Body of pancreas (tissue), 4 donors: ENCODE data around the gene MUSK. TPM values are rescaled to one million over a fixed set of nuclear protein-coding genes. Genes with fewer than 3 reads are reported as not detected.
"Not testable (repeated sequence)": the region's sequence is repeated elsewhere in the genome, so short reads cannot be mapped to it uniquely, and the experiment has no call there.

Experiments
- ATAC-seq: fragments of 150-250 bp; one replicate; pipeline ENCODE4 v1.9.1; 2016
- DNase-seq, 4 donors: peaks; one replicate each; pipeline ENCODE4 v3.0.0-alpha.2; 2019
- H3K27ac ChIP-seq, 4 donors: fragments of 200-600 bp; sonication (generic); 1 replicate in 3 of 4; 2 replicates in 1 of 4; pipeline versions ENCODE4 v1.5.1 to v1.6.1; 2016 to 2019; ENCODE audit warnings: mild to moderate bottlenecking in 1 of 4, mixed read lengths in 1 of 4, moderate library complexity in 1 of 4
- H3K27me3 ChIP-seq, 2 donors: fragments of 200-600 bp; sonication (generic); one replicate each; pipeline ENCODE4 v1.6.0; 2016; ENCODE audit warnings: mild to moderate bottlenecking in 1 of 2
- H3K36me3 ChIP-seq, 2 donors: fragments of 200-600 bp; sonication (generic); replicated peaks in 1 of 2; 2 replicates each; pipeline ENCODE4 v1.5.1; 2016; ENCODE audit warnings: low read depth in 2 of 2; ENCODE audit not compliant: insufficient read depth in 1 of 2
- H3K4me1 ChIP-seq: fragments of 200-600 bp; sonication (generic); one replicate; pipeline ENCODE4 v1.6.0; 2016
- H3K4me3 ChIP-seq, 2 donors: fragments of 200-600 bp; sonication (generic); 1 replicate in 1 of 2; 2 replicates in 1 of 2; pipeline ENCODE4 v1.5.1; 2016 to 2019
- H3K9me3 ChIP-seq, 3 donors: fragments of 200-600 bp; sonication (generic); 1 replicate in 2 of 3; 2 replicates in 1 of 3; pipeline ENCODE4 v1.5.1; 2016
- CTCF ChIP-seq, 7 experiments: fragments of 450-650 bp in 4 of 7; fragments of 200-600 bp in 3 of 7; sonication (generic) in 3 of 7; IDR thresholded peaks; one replicate each; pipeline ENCODE4 v1.5.1; 2016 to 2019; ENCODE audit warnings: antibody characterized with exemption in 7 of 7
- POLR2A ChIP-seq, 3 donors: fragments of 450-650 bp; IDR thresholded peaks; one replicate each; pipeline ENCODE4 v1.6.1; 2016; ENCODE audit warnings: antibody characterized with exemption in 3 of 3, mild to moderate bottlenecking in 2 of 3
- WGBS, 2 donors: methylation state at CpG; one replicate each; pipeline ENCODE4 v1.1.5; 2017; 5-methylcytosine and 5-hydroxymethylcytosine counted together
- intact Hi-C: fragments of 100-400 bp; cut with DNase I; formaldehyde crosslinking; loops from one replicate; pipeline ENCODE4 v1.15.1; 2023
- total RNA-seq, 2 donors: library from RNA; depleted of rRNA; stranded (reverse); fragments of >200 nt; gene quantifications; one replicate each; pipeline ENCODE4 v1.1.0, GENCODE V29; 2016

MUSK gene
- total RNA-seq, 2 donors from 2014 or later: not detected

- no peaks in the 10 kb centered on the region for H3K27me3 ChIP-seq
- H3K27ac ChIP-seq: no peak overlapping the region
- WGBS, 2 donors: 78 to 80% methylated on average over 5 of the region's 5 CpGs
- no peak overlapping the region for H3K4me3 ChIP-seq
- ATAC-seq: no peak
- intact Hi-C loops: no loop called here
- H3K9me3 ChIP-seq: no peaks in the 10 kb centered on the region
- TF ChIP-seq POLR2A (IDR thresholded peaks at IDR 0.05): no peak
- TF ChIP-seq CTCF (IDR thresholded peaks at IDR 0.05): no peak
- no peaks in the 10 kb centered on the region for H3K36me3 ChIP-seq
- H3K4me1 ChIP-seq: no peaks in the 10 kb centered on the region
- DNase-seq: no peak
Measured at GRCh38 chr9:110688329-110688728, 19.7 kb downstream of the MUSK start.

- TF ChIP-seq POLR2A (IDR thresholded peaks at IDR 0.05): no peak
- TF ChIP-seq CTCF (IDR thresholded peaks at IDR 0.05): no peak
- 91 to 92% methylated on average over 5 of the region's 5 CpGs for WGBS, 2 donors
- no peak overlapping the region for H3K27ac ChIP-seq
- H3K27me3 ChIP-seq: no peaks in the 10 kb centered on the region
- intact Hi-C loops: no loop called here
- H3K4me1 ChIP-seq: no peaks in the 10 kb centered on the region
- no peak overlapping the region for H3K4me3 ChIP-seq
- H3K36me3 ChIP-seq: no peaks in the 10 kb centered on the region
- DNase-seq (no peak), ATAC-seq (no peak)
- H3K9me3 ChIP-seq: no peaks in the 10 kb centered on the region
Measured at GRCh38 chr9:110691002-110691549, 22.5 kb downstream of the MUSK start.

- intact Hi-C loops, DNase-seq, H3K27ac ChIP-seq, H3K36me3 ChIP-seq, ATAC-seq, H3K4me3 ChIP-seq, H3K9me3 ChIP-seq, H3K4me1 ChIP-seq, H3K27me3 ChIP-seq: not testable (repeated sequence)
- WGBS, 2 donors: 85% methylated on average over 5 of the region's 5 CpGs
Measured at GRCh38 chr9:110695846-110696245, 27.3 kb downstream of the MUSK start.

GRCh38 chr9:110700953-110701352 is 32.4 kb downstream of the MUSK start:
- TF ChIP-seq CTCF (IDR thresholded peaks at IDR 0.05): no peak
- TF ChIP-seq POLR2A (IDR thresholded peaks at IDR 0.05): no peak
- Histone ChIP-seq H3K27ac (no peak overlapping the region), H3K4me3 (no peak overlapping the region), H3K27me3 (no peaks in the 10 kb centered on the region), H3K4me1 (no peaks in the 10 kb centered on the region), H3K9me3 (no peaks in the 10 kb centered on the region), H3K36me3 (no peaks in the 10 kb centered on the region)
- 44 to 68% methylated on average over 1 of the region's 1 CpG for WGBS, 2 donors
- no peak for DNase-seq
- intact Hi-C loops: no loop called here
- ATAC-seq: no peak

- WGBS, 2 donors: 36 to 96% methylated on average over 2 of the region's 2 CpGs
- TF ChIP-seq POLR2A (IDR thresholded peaks at IDR 0.05): no peak
- no peak for TF ChIP-seq CTCF (IDR thresholded peaks at IDR 0.05)
- no peak overlapping the region for H3K4me3 ChIP-seq
- DNase-seq: no peak
- no peaks in the 10 kb centered on the region for H3K27me3 ChIP-seq
- no peaks in the 10 kb centered on the region for H3K36me3 ChIP-seq
- H3K9me3 ChIP-seq: no peaks in the 10 kb centered on the region
- no peak for ATAC-seq
- H3K27ac ChIP-seq: no peak overlapping the region
- intact Hi-C loops: no loop called here
- H3K4me1 ChIP-seq: no peaks in the 10 kb centered on the region
Measured at GRCh38 chr9:110703669-110704068, 35.1 kb downstream of the MUSK start.
